ENCODE data around the gene KCNQ2.
A peak's percentile ranks its signal among the peaks of the same experiment; 100 is the strongest.

The KCNQ2 gene

GRCh38 chr20:63501818-63502670 lies 29.6 kb upstream of the KCNQ2 start:
- DNase-seq = no peak

- no peak for DNase-seq
These were observed 28.7 kb upstream of the KCNQ2 start for GRCh38 chr20:63500902-63501817.

- DNase-seq = no peak
These were observed 27.9 kb upstream of the KCNQ2 start for GRCh38 chr20:63500151-63500901.

GRCh38 chr20:63499338-63499969 lies 27.0 kb upstream of the KCNQ2 start:
- DNase-seq = no peak

GRCh38 chr20:63498960-63499337 lies 26.5 kb upstream of the KCNQ2 start, which contains the start of gene EEF1A2:
Gene EEF1A2, minus strand, starts transcription at chr20:63499083. Its CDS starts 1,320 bp downstream, at chr20:63497763.
- DNase-seq = peak; percentile 51 to 71

DNA sequence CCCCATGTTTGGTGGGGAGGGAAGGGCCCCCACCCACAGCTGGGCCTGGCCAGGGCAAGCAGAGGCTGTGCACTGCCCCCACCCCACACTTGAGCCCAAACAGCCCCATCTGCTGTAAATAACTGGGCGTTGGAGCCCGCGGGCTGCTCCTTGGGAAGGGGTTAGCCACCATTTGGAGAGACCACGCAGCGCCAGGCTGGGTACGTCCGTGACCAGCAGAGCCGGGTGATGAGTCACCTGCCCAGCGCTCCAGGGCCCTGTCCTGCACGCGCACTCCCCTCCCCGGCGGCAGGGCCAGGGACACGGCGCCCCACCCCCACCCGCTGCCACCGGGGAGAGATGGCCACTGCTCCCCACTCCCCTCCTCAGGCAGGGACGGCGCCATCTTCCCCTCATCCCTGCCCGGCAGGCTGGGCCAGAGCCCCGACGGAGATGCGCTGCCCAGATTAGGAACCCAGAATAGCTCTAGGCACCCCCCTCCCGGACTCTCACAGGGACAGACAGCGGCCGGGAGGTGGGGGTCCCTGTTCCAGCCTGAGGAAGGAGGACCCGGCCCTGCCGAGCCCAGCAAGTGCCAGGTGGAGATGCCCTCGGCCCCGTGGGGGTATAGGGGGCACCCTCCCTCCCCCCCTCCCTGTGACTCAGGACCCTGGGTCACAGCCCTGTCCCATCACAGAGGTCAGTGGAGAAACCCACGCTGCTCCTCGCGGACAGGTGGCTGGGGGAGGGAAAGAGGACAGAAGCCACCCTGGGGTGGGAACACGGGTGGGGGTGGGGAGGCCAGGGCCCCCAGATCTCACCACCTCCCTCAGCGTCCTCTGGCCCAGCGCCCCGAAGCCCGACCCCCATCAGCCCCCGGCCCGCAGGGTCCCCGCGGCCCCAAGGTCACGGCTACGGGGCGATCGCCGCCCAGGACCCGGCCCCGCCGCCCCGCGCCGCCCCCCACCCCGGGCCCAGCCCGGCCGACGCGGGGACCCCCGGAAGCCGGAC lies 25.8 kb upstream of the KCNQ2 start:
- DNase-seq = no peak

DNA sequence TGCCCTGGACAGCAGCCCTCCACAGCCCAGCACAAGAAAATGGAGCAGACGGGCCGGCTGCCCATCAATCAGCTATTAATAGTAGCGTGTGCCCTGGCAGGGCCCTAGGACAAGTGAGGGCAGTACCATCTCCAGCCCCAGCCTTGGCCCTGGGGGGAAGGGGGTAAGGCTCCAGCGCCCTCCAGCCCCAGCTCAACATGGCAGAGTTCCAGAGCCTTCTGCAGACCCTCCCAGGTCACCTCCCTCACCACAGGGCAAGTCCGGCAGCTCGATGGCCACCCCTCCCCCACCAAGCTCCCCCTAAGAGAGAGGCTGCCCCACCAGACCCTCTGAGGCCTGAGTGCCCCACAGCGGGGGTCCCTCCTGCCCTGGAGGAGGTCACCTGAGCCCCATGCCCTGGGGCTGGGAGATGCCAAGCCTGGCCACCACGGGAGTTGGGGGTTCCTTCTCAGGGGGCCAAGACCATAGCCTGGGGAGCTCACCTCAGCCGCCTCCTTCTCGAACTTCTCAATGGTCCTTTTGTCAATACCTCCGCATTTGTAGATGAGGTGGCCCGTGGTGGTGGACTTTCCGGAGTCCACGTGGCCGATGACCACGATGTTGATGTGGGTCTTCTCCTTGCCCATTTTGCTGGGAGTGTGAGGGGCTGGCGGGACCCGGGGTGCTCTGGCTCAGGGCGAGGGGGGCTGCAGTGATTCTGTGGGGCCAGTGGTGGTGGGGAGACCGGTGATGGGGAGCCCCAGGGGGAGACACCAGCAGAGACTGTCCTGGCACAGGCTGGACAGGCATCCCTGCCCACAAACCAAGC lies 24.9 kb upstream of the KCNQ2 start:
- no peak for DNase-seq

GRCh38 chr20:63496596-63497120 lies 24.2 kb upstream of the KCNQ2 start:
- no peak for DNase-seq

- DNase-seq = peak; percentile 72 to 81
These were observed 23.5 kb upstream of the KCNQ2 start for GRCh38 chr20:63495741-63496595.

- DNase-seq = no peak
These were observed 22.8 kb upstream of the KCNQ2 start for GRCh38 chr20:63495167-63495720.

- DNase-seq = no peak
These were observed 22.1 kb upstream of the KCNQ2 start for GRCh38 chr20:63494420-63495166.

DNA sequence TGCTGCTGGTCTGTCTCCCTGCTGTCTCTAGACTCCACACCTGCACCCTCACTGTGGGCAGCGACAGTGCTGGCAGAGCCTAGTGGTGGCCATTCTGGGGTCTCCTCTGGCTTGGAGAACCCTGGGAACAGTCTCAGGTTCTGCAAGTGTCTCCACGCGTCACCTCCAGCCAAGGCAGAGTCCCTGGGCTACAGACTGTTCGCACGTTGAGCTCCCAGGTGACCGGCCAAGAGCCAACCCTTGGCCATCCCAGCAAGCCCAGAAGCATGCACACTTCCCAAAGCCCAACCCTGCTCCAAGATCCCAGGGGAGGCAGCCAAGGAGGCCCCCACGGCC lies 21.6 kb upstream of the KCNQ2 start:
- no peak for DNase-seq

GRCh38 chr20:63493563-63494020 lies 21.1 kb upstream of the KCNQ2 start:
- no peak for DNase-seq

DNA sequence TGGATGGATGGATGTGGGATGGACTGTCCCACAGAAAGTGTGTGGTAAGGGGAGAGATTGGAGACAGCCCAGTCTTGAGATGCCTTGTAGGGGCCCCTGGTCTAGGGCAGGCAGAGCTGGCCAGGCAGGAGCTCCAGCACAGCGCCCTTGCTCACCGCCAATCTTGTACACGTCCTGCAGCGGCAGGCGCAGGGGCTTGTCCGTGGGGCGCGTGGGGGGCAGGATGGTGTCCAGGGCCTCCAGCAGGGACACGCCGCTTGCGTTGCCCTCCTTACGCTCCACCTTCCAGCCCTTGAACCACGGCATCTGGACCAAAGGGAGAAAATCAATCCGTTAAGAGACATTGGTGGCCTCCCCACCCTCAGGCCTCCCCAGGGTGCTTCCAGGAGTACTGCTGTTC lies 20.5 kb upstream of the KCNQ2 start:
- DNase-seq = no peak

DNA sequence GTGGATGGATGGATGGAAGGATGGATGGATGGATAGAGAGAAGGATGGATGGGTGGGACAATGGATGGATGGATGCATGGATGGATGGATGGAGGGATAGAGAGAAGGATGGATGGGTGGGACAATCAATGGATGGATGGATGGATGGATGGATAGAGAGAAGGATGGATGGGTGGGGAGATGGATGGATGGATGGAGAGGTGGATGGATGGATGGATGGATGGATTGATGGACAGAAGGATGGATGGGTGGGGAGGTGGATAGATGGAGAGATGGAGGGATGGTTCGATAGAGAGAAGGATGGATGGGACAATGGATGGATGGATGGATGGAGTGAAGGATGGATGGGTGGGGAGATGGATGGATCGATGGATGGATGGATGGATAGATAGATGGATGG lies 20.1 kb upstream of the KCNQ2 start:
- DNase-seq = no peak

DNA sequence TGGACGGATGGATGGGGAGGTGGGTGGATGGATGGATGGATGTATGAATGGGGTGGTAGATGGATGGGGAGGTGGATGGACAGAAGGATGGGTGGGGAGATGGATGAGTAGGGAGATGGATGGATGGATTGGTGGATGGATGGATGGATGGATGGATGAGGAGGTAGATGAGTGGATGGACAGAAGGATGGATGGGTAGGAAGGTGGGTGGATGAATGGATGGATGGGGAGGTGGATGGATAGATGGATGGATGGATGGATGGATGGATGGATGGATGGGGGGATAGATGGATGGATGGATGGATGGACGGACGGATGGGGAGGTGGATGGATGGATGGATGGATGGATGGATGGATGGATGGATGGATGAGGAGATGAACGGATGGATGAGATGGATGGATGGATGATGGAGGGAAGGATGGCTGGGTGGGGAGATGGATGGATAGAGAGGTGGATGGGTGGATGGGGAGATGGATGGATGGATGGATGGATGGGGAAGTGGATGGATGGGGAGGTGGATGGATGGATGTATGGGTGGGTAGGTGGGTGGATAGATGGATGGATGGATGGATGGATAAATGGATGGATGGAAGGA lies 19.3 kb upstream of the KCNQ2 start:
- no peak for DNase-seq

DNA sequence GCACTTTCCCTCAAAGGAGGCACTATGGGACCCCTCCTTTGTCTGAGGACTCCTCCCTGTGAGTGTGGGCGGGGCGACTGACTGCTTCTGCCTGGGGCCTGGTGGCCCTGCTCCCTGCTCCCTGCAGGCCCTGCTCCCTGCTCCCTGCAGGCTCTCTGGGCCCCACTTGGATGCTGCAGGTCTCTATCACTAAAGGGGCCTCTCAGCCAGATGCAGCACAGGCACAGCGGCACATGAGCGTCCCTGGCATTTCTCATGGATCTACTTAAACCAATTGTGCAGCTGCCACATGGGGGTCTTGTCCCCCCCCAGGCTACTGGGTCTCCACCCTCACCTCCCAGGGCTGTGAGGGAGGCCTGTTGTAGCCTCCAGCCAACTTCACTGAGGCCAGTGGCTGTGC lies 18.6 kb upstream of the KCNQ2 start:
- DNase-seq = no peak

- DNase-seq = no peak
These were observed 18.0 kb upstream of the KCNQ2 start for GRCh38 chr20:63490416-63490815.

All from CD4-positive, alpha-beta T cell treated with Interferon alpha-2 for 1 hour (primary cell).